ENCODE measurements around the gene CDK1.

DNA sequence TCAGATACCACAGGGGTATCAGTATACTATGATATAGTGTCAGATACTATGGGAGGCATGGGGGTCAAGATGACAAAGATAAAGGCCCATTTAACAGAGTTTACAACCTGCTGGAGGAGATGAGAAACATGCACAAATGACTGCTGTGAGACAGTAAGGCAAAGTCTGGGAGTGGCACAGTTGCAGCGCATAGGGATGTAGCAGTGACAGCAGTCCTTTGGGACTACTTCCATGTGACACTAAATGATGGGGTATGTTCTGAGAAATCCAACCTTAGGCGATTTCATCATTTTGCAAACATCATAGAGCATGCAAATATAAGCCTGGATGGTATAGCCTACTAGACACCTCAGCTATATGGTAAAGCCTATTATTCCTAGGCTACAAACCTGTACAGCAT lies 56.8 kb downstream of the CDK1 start:
- TF ChIP-seq POLR2AphosphoS5 (IDR thresholded peaks at IDR 0.05; ENCODE audit: borderline replicate concordance, low read depth, low read length) (no peak), EZH2 (IDR thresholded peaks at IDR 0.05) (no peak), FOXP2 (optimal IDR thresholded peaks at IDR 0.05; ENCODE audit: control extremely low read depth, extremely low read length, insufficient read depth) (no peak)

All from SK-N-MC (cell line).